ENCODE results near the gene DEGS2.
"Not testable (repeated sequence)": the region's sequence is repeated elsewhere in the genome, so short reads cannot be mapped to it uniquely, and the experiment has no call there.

DEGS2 gene

GRCh38 chr14:100159094-100159864, at the start of gene DEGS2:
DEGS2 (minus strand) TSS chr14:100159645; CDS start chr14:100159587, 58 bp downstream.
- no peak for DNase-seq (ENCODE audit: low read depth)

GRCh38 chr14:100208136-100208535, 48.7 kb upstream of the DEGS2 start:
- not testable (repeated sequence) for DNase-seq (ENCODE audit: low read depth)

GRCh38 chr14:100207588-100207987, 48.1 kb upstream of the DEGS2 start:
- not testable (repeated sequence) for DNase-seq (ENCODE audit: low read depth)

- DNase-seq (ENCODE audit: low read depth), result not testable (repeated sequence)
These were observed 45.4 kb upstream of the DEGS2 start for GRCh38 chr14:100204835-100205167.

GRCh38 chr14:100203962-100204834, 44.8 kb upstream of the DEGS2 start:
- no peak for DNase-seq (ENCODE audit: low read depth)

- DNase-seq (ENCODE audit: low read depth), result no peak
These were observed 43.7 kb upstream of the DEGS2 start for GRCh38 chr14:100203146-100203545.

GRCh38 chr14:100202712-100203111, 43.3 kb upstream of the DEGS2 start:
- no peak for DNase-seq (ENCODE audit: low read depth)

GRCh38 chr14:100201701-100202100, 42.3 kb upstream of the DEGS2 start:
- DNase-seq (ENCODE audit: low read depth), result no peak

GRCh38 chr14:100200311-100200710, 40.9 kb upstream of the DEGS2 start:
- no peak for DNase-seq (ENCODE audit: low read depth)

GRCh38 chr14:100199240-100199860, 39.9 kb upstream of the DEGS2 start:
- DNase-seq (ENCODE audit: low read depth), result no peak

GRCh38 chr14:100193417-100194357, 34.2 kb upstream of the DEGS2 start:
- DNase-seq (ENCODE audit: low read depth), result no peak

GRCh38 chr14:100192672-100193416, 33.4 kb upstream of the DEGS2 start:
- peak; percentile 79 for DNase-seq (ENCODE audit: low read depth)

GRCh38 chr14:100192250-100192671, 32.8 kb upstream of the DEGS2 start:
- DNase-seq (ENCODE audit: low read depth), result no peak

GRCh38 chr14:100191584-100192249, 32.3 kb upstream of the DEGS2 start:
- DNase-seq (ENCODE audit: low read depth), result no peak

GRCh38 chr14:100190126-100190525, 30.7 kb upstream of the DEGS2 start:
- no peak for DNase-seq (ENCODE audit: low read depth)

- no peak for DNase-seq (ENCODE audit: low read depth)
These were observed 29.1 kb upstream of the DEGS2 start for GRCh38 chr14:100188392-100189030.

GRCh38 chr14:100187247-100187833, 27.9 kb upstream of the DEGS2 start:
- no peak for DNase-seq (ENCODE audit: low read depth)

GRCh38 chr14:100181876-100182551, 22.6 kb upstream of the DEGS2 start:
- DNase-seq (ENCODE audit: low read depth), result not testable (repeated sequence)

- DNase-seq (ENCODE audit: low read depth), result not testable (repeated sequence)
These were observed 21.2 kb upstream of the DEGS2 start for GRCh38 chr14:100180671-100181070.

All from non-pigmented ciliary epithelial cell (primary cell).